NCI-H446 treated with DMSO at 0.1 percent for 48 hours (cell line): ENCODE data around the gene FBXL7.

ENCODE experiments used
- DNase-seq: peaks from one replicate; lab custom pipeline; 2025; lab: John Stamatoyannopoulos, UW

The FBXL7 gene

GRCh38 chr5:15889001-15889400 is 389.0 kb downstream of the FBXL7 start:
- DNase-seq = no peak

GRCh38 chr5:15893866-15894265 is 393.9 kb downstream of the FBXL7 start:
- DNase-seq = no peak

GRCh38 chr5:15897656-15898055 is 397.7 kb downstream of the FBXL7 start:
- DNase-seq = no peak

GRCh38 chr5:15898641-15899040 is 398.7 kb downstream of the FBXL7 start:
- DNase-seq = no peak

GRCh38 chr5:15899481-15899880 is 399.5 kb downstream of the FBXL7 start:
- no peak for DNase-seq

GRCh38 chr5:15901151-15901550 is 401.2 kb downstream of the FBXL7 start:
- DNase-seq = no peak

GRCh38 chr5:15902066-15902465 is 402.1 kb downstream of the FBXL7 start:
- no peak for DNase-seq

- no peak for DNase-seq
Observed at GRCh38 chr5:15904899-15905830, 405.2 kb downstream of the FBXL7 start.

GRCh38 chr5:15914638-15915037 is 414.7 kb downstream of the FBXL7 start:
- DNase-seq = no peak

GRCh38 chr5:15926586-15926985 is 426.6 kb downstream of the FBXL7 start:
- DNase-seq = no peak

GRCh38 chr5:15927710-15928380 is 427.9 kb downstream of the FBXL7 start:
- no peak for DNase-seq

GRCh38 chr5:15929611-15930263 is 429.8 kb downstream of the FBXL7 start:
- no peak for DNase-seq

- DNase-seq = no peak
Observed at GRCh38 chr5:15932066-15932465, 432.1 kb downstream of the FBXL7 start.

GRCh38 chr5:15933259-15934207 is 433.6 kb downstream of the FBXL7 start:
- no peak for DNase-seq

- no peak for DNase-seq
Observed at GRCh38 chr5:15936505-15937245, 436.7 kb downstream of the FBXL7 start.

- no peak for DNase-seq
Observed at GRCh38 chr5:15937708-15938107, 437.7 kb downstream of the FBXL7 start.

GRCh38 chr5:15938186-15938585 is 438.2 kb downstream of the FBXL7 start:
- DNase-seq = no peak

- DNase-seq = no peak
Observed at GRCh38 chr5:15938961-15939360, 439.0 kb downstream of the FBXL7 start.

GRCh38 chr5:15940905-15941304 is 440.9 kb downstream of the FBXL7 start:
- no peak for DNase-seq

GRCh38 chr5:15943487-15943886 is 443.5 kb downstream of the FBXL7 start:
- DNase-seq = no peak

- no peak for DNase-seq
Observed at GRCh38 chr5:15946026-15946425, 446.0 kb downstream of the FBXL7 start.
